Neural progenitor cell (in vitro differentiated cells): ENCODE measurements around the gene S100A9. TPM values are rescaled to one million over a fixed set of nuclear protein-coding genes. Genes with fewer than 3 reads are reported as not detected.

Source experiments
- DNase-seq: peaks from one replicate; pipeline ENCODE4 v3.0.0-alpha.2; 2016; ENCODE audit warnings: low spot score
- H2AFZ ChIP-seq: fragments of 200-600 bp; sonication (generic); replicated peaks from 2 replicates; pipeline ENCODE4 v1.6.1; 2016; ENCODE audit warnings: antibody characterized with exemption
- H3F3A ChIP-seq: fragments of 200-600 bp; sonication (generic); 2 replicates; pipeline ENCODE4 v1.6.1; 2016; ENCODE audit warnings: antibody characterized with exemption, low read depth
- H3K27ac ChIP-seq: fragments of 200-600 bp; sonication (generic); 2 replicates; pipeline ENCODE4 v1.5.1; 2016; ENCODE audit warnings: mild to moderate bottlenecking
- H3K27me3 ChIP-seq: fragments of 200-600 bp; sonication (generic); 2 replicates; pipeline ENCODE4 v1.6.1; 2016; ENCODE audit warnings: mild to moderate bottlenecking, moderate library complexity
- H3K36me3 ChIP-seq: fragments of 200-600 bp; sonication (generic); 2 replicates; pipeline ENCODE4 v1.5.1; 2016
- H3K4me1 ChIP-seq: fragments of 200-600 bp; sonication (generic); 2 replicates; pipeline ENCODE4 v1.6.1; 2016; ENCODE audit warnings: mixed run types
- H3K4me2 ChIP-seq: fragments of 200-600 bp; sonication (generic); 2 replicates; pipeline ENCODE4 v1.6.1; 2016
- H3K4me3 ChIP-seq: fragments of 200-600 bp; sonication (generic); 2 replicates; pipeline ENCODE4 v1.5.1; 2016
- H3K79me2 ChIP-seq: fragments of 200-600 bp; sonication (generic); 2 replicates; pipeline ENCODE4 v1.6.1; 2016; ENCODE audit warnings: low read depth
- H3K9ac ChIP-seq: fragments of 200-600 bp; sonication (generic); 2 replicates; pipeline ENCODE4 v1.6.1; 2016
- H3K9me3 ChIP-seq: fragments of 200-600 bp; sonication (generic); 2 replicates; pipeline ENCODE4 v1.5.1; 2016; ENCODE audit warnings: low read depth
- H4K20me1 ChIP-seq: fragments of 200-600 bp; sonication (generic); 2 replicates; pipeline ENCODE4 v1.6.1; 2016; ENCODE audit warnings: low read depth
- H3K27ac Mint-ChIP-seq: 3 replicates; pipeline ENCODE4 v1.8.0; 2021; ENCODE audit warnings: mixed read lengths
- H3K27me3 Mint-ChIP-seq: 2 replicates; pipeline ENCODE4 v1.8.0; 2022; ENCODE audit warnings: low read depth, mild to moderate bottlenecking, inconsistent platforms, moderate library complexity, mixed read lengths; ENCODE audit not compliant: insufficient read depth
- H3K36me3 Mint-ChIP-seq: 3 replicates; pipeline ENCODE4 v1.8.0; 2021; ENCODE audit warnings: mixed read lengths
- H3K4me1 Mint-ChIP-seq: 3 replicates; pipeline ENCODE4 v1.8.0; 2021; ENCODE audit warnings: mixed read lengths
- H3K4me3 Mint-ChIP-seq: 3 replicates; pipeline ENCODE4 v1.8.0; 2021; ENCODE audit warnings: mild to moderate bottlenecking, moderate library complexity, mixed read lengths
- H3K9me3 Mint-ChIP-seq: 3 replicates; pipeline ENCODE4 v1.8.0; 2020; ENCODE audit warnings: mixed read lengths
- EZH2 ChIP-seq: fragments of 200-600 bp; sonication (generic); IDR thresholded peaks from 2 replicates; pipeline ENCODE4 v1.6.1; 2017; ENCODE audit warnings: antibody characterized with exemption, mild to moderate bottlenecking, moderate library complexity
- EZH2phosphoT487 ChIP-seq: fragments of 200-600 bp; sonication (generic); IDR thresholded peaks from 2 replicates; pipeline ENCODE4 v1.6.1; 2017; ENCODE audit warnings: antibody characterized with exemption
- total RNA-seq: library from RNA; depleted of rRNA; stranded (reverse); fragments of >200 nt; gene quantifications from 2 replicates; pipeline ENCODE4 v1.2.3, GENCODE V29; 2015; ENCODE audit warnings: low replicate concordance
- TF ChIP-seq, protein P1 (sequence below): fragments of 200-600 bp; sonication (generic); IDR thresholded peaks from 2 replicates; pipeline ENCODE4 v1.5.1; 2017; ENCODE audit warnings: antibody characterized with exemption, mild to moderate bottlenecking

Gene S100A9
- total RNA-seq, 1 donor from 2014 or later: not detected

DNA sequence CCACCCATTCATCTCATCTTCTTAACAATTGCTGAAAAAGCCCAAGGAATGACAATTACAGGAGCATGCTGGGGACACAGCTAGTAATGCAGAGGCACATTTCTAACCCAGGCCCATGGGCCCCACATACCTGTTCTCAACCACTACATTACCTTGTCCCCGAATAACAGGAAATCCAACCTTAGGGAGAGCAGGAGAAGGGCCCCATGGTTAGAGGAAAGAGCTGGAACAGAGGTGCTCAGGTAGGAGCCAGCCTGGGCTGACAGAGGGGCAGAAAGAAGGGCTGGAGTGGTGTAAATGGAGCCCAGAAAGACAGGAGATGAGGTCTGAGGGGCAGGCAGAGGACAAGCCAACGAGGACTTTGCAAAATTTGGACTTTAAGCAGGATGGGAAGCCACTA lies 44.6 kb downstream of the S100A9 start:
- Mint-ChIP-seq H3K36me3 (no peaks in the 10 kb centered on the region), H3K4me1 (no peaks in the 10 kb centered on the region), H3K27ac (no peak overlapping the region), H3K4me3 (no peak overlapping the region), H3K27me3 (peaks cover 15% of the 10 kb centered on the region), H3K9me3 (peaks cover 2% of the 10 kb centered on the region)
- Histone ChIP-seq H3K4me3 (no peak overlapping the region), H3K27me3 (no peaks in the 10 kb centered on the region), H2AFZ (no peak overlapping the region), H3K4me1 (no peaks in the 10 kb centered on the region), H3K4me2 (no peak overlapping the region), H3F3A (no peaks in the 10 kb centered on the region), H3K36me3 (no peaks in the 10 kb centered on the region), H3K9me3 (no peaks in the 10 kb centered on the region), H3K27ac (no peak overlapping the region), H4K20me1 (no peaks in the 10 kb centered on the region), H3K9ac (no peak overlapping the region), H3K79me2 (no peaks in the 10 kb centered on the region)
- DNase-seq: no peak
- TF ChIP-seq EZH2 (no peak), EZH2phosphoT487 (no peak)
- TF ChIP-seq, protein P1, sequence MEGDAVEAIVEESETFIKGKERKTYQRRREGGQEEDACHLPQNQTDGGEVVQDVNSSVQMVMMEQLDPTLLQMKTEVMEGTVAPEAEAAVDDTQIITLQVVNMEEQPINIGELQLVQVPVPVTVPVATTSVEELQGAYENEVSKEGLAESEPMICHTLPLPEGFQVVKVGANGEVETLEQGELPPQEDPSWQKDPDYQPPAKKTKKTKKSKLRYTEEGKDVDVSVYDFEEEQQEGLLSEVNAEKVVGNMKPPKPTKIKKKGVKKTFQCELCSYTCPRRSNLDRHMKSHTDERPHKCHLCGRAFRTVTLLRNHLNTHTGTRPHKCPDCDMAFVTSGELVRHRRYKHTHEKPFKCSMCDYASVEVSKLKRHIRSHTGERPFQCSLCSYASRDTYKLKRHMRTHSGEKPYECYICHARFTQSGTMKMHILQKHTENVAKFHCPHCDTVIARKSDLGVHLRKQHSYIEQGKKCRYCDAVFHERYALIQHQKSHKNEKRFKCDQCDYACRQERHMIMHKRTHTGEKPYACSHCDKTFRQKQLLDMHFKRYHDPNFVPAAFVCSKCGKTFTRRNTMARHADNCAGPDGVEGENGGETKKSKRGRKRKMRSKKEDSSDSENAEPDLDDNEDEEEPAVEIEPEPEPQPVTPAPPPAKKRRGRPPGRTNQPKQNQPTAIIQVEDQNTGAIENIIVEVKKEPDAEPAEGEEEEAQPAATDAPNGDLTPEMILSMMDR: no peak

DNA sequence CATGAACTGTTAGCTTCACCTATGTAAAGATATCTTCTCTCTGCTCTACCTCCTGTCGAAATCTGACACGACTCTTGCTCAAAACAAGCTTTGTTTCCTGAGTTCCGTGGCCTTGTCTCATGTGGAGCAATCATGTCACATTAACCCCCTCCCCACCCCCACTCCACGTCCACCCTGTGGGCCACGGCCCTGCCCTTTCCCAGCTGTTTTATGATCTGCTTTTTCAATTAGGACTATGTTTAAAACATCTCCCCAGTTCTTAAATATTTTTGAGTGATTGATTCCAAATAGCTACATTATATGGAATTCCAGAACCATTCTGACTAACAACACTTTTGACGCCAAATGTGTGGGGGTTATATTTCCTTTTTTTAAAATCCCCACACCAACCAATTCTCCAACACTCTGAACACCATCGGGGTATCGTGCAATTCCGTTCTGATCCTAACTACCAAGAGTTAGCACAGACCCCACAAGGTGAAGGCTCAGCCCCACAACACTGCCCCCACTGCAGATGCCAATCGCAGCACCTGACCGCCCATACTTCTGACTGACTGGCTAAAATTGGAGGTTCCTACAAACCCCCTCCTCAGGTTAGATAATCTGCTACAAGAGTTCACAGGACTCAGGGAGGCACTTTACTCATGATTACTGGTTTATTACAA lies 45.9 kb downstream of the S100A9 start:
- no peak for DNase-seq
- TF ChIP-seq EZH2: no peak
- TF ChIP-seq, protein P1: no peak
- no peak for TF ChIP-seq EZH2phosphoT487
- H3K4me1 Mint-ChIP-seq: no peaks in the 10 kb centered on the region

DNA sequence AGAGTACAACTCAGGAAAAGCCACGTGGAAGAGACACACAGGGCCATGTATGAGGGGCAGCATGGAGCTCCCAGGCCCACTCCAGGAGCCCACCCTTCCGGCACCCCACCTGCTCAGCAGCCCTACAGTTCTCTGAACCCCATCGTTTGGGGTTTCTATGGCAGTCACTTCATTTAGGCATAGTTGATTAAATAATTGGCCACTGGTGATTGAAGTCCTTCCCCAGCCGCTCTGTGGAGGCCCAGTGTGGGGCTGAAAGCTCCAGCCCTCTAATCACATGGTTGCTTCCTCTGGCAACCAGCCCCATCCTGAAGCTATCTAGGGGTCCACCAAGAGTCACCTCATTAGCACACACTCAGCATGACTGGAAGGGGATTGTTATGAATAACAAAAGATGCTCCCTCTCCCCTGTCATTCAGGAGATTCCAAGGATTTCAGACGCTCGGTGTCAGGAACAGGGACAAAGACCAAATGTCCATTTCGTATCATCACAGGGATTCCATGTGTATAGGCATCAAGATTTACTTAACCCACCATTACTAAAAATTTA lies 46.5 kb downstream of the S100A9 start:
- no peak for DNase-seq
- no peak overlapping the region for H2AFZ ChIP-seq
- H3K9me3 ChIP-seq: no peaks in the 10 kb centered on the region
- no peaks in the 10 kb centered on the region for H3K27me3 ChIP-seq
- H3F3A ChIP-seq: no peaks in the 10 kb centered on the region
- H3K27me3 Mint-ChIP-seq: peaks cover 13% of the 10 kb centered on the region
- no peaks in the 10 kb centered on the region for H4K20me1 ChIP-seq
- TF ChIP-seq EZH2 (no peak), EZH2phosphoT487 (no peak)
- TF ChIP-seq, protein P1: no peak
- peaks cover 2% of the 10 kb centered on the region for H3K9me3 Mint-ChIP-seq
- H3K27ac ChIP-seq: no peak overlapping the region
- no peak overlapping the region for H3K27ac Mint-ChIP-seq
- H3K36me3 ChIP-seq: no peaks in the 10 kb centered on the region
- H3K4me1 Mint-ChIP-seq: no peaks in the 10 kb centered on the region
- H3K36me3 Mint-ChIP-seq: no peaks in the 10 kb centered on the region
- H3K4me3 ChIP-seq: no peak overlapping the region
- H3K4me1 ChIP-seq: no peaks in the 10 kb centered on the region
- no peaks in the 10 kb centered on the region for H3K79me2 ChIP-seq
- H3K9ac ChIP-seq: no peak overlapping the region
- no peak overlapping the region for H3K4me3 Mint-ChIP-seq
- no peak overlapping the region for H3K4me2 ChIP-seq

More for the DNA sequence above, 45.9 kb downstream of the S100A9 start:
- Histone ChIP-seq H3K4me3 (no peak overlapping the region), H3K9me3 (no peaks in the 10 kb centered on the region), H3K9ac (no peak overlapping the region), H3K79me2 (no peaks in the 10 kb centered on the region), H4K20me1 (no peaks in the 10 kb centered on the region), H3K27me3 (no peaks in the 10 kb centered on the region), H2AFZ (no peak overlapping the region), H3K4me2 (no peak overlapping the region), H3K4me1 (no peaks in the 10 kb centered on the region), H3K27ac (no peak overlapping the region), H3F3A (no peaks in the 10 kb centered on the region), H3K36me3 (no peaks in the 10 kb centered on the region)
- Mint-ChIP-seq H3K4me3 (no peak overlapping the region), H3K27me3 (peaks cover 13% of the 10 kb centered on the region), H3K27ac (no peak overlapping the region), H3K9me3 (peaks cover 2% of the 10 kb centered on the region), H3K36me3 (no peaks in the 10 kb centered on the region)
